ENCODE results near the gene MAFG. TPM values are rescaled to one million over a fixed set of nuclear protein-coding genes. Genes with fewer than 3 reads are reported as not detected.

The MAFG gene
- total and polyA plus RNA-seq, 2 of the 13 experiments (the other 11 are each of a cell fraction or from before 2014, with no cell fraction given) = 14.5 to 20.0 TPM

DNA sequence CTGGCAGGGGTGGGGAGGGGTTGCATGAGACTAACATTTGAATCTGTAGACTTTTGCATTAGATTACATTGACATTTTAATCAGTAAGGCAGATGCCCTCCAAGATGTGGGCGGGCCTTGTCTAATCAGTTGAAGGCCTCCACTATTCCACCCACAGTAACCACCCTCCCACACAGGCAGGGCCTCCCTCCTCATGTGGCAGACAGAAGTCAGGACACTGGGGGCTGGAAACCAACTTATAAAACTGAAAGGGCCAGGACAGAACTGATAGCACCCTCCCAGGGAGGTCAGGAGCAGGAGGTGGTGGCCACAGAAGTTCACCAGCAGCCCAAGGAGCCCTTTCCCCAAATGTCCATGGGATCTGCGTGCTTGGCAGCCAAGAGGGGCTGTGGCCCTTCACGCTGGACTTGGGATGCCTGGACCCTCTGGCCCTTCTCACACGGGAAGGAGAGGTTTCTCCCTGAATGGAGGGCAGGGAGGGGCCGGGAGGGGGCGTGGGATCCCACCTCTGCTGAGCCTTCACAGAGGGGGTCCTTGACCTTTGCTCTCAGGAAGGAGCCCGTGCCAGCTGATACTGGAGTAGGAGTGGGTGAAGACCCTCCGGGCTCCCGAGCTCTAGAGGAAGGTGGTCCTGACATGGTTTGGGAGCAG is 4.9 kb upstream of the MAFG start (continued):
- no peak for TF ChIP-seq KDM4B (CRISPR knock-in tag; IDR thresholded peaks at IDR 0.05)
- no peak for TF ChIP-seq SMC3 (IDR thresholded peaks at IDR 0.05; ENCODE audit: low read length)
- TF ChIP-seq, protein P1, sequence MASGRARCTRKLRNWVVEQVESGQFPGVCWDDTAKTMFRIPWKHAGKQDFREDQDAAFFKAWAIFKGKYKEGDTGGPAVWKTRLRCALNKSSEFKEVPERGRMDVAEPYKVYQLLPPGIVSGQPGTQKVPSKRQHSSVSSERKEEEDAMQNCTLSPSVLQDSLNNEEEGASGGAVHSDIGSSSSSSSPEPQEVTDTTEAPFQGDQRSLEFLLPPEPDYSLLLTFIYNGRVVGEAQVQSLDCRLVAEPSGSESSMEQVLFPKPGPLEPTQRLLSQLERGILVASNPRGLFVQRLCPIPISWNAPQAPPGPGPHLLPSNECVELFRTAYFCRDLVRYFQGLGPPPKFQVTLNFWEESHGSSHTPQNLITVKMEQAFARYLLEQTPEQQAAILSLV (CRISPR knock-in tag; IDR thresholded peaks at IDR 0.05; ENCODE audit: borderline replicate concordance) = 0 out of 2 replicates have a peak, but pooled peaks have one; percentile 50
- TF ChIP-seq ZFP37 (CRISPR knock-in tag; IDR thresholded peaks at IDR 0.05; ENCODE audit: borderline replicate concordance) = no peak
- TF ChIP-seq ZNF557 (CRISPR knock-in tag; IDR thresholded peaks at IDR 0.05) = no peak
- TF ChIP-seq ZZZ3 (CRISPR knock-in tag; IDR thresholded peaks at IDR 0.05; ENCODE audit: borderline replicate concordance) = no peak
- no peak for TF ChIP-seq JUN (CRISPR knock-in tag; IDR thresholded peaks at IDR 0.05)
- no peak for TF ChIP-seq ZSCAN30 (CRISPR knock-in tag; IDR thresholded peaks at IDR 0.05)
- TF ChIP-seq HOXA3 (CRISPR knock-in tag; IDR thresholded peaks at IDR 0.05) = no peak
- TF ChIP-seq HIVEP1 (CRISPR knock-in tag; IDR thresholded peaks at IDR 0.05) = 0 out of 2 replicates have a peak, but pooled peaks have one; percentile 13
- TF ChIP-seq ZNF543 (CRISPR knock-in tag; IDR thresholded peaks at IDR 0.05) = 0 out of 2 replicates have a peak, but pooled peaks have one; percentile 7
- no peak for TF ChIP-seq ZNF550 (CRISPR knock-in tag; IDR thresholded peaks at IDR 0.05; ENCODE audit: borderline replicate concordance)
- no peak for TF ChIP-seq GFI1 (CRISPR knock-in tag; IDR thresholded peaks at IDR 0.05; ENCODE audit: borderline replicate concordance)
- no peak for TF ChIP-seq NCOA5 (CRISPR knock-in tag; IDR thresholded peaks at IDR 0.05)
- TF ChIP-seq POLR2A (IDR thresholded peaks at IDR 0.05; ENCODE audit: insufficient read depth in 1 of 2, low read depth in 2 of 2, low read length in 2 of 2) = no peak
- no peak for TF ChIP-seq MAZ (IDR thresholded peaks at IDR 0.05; ENCODE audit: borderline replicate concordance, low read depth, low read length)
- peak; percentile 32; the same call in 1 of the 2 replicates for TF ChIP-seq MAZ (CRISPR knock-in tag; IDR thresholded peaks at IDR 0.05; ENCODE audit: low read depth)
- TF ChIP-seq, protein P2, sequence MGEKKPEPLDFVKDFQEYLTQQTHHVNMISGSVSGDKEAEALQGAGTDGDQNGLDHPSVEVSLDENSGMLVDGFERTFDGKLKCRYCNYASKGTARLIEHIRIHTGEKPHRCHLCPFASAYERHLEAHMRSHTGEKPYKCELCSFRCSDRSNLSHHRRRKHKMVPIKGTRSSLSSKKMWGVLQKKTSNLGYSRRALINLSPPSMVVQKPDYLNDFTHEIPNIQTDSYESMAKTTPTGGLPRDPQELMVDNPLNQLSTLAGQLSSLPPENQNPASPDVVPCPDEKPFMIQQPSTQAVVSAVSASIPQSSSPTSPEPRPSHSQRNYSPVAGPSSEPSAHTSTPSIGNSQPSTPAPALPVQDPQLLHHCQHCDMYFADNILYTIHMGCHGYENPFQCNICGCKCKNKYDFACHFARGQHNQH (CRISPR knock-in tag; IDR thresholded peaks at IDR 0.05) = 0 out of 2 replicates have a peak, but pooled peaks have one; percentile 4
- TF ChIP-seq KLF11 (CRISPR knock-in tag; IDR thresholded peaks at IDR 0.05) = no peak
- no peak for TF ChIP-seq KDM3A (CRISPR knock-in tag; IDR thresholded peaks at IDR 0.05; ENCODE audit: low read depth)
- TF ChIP-seq, protein P3, sequence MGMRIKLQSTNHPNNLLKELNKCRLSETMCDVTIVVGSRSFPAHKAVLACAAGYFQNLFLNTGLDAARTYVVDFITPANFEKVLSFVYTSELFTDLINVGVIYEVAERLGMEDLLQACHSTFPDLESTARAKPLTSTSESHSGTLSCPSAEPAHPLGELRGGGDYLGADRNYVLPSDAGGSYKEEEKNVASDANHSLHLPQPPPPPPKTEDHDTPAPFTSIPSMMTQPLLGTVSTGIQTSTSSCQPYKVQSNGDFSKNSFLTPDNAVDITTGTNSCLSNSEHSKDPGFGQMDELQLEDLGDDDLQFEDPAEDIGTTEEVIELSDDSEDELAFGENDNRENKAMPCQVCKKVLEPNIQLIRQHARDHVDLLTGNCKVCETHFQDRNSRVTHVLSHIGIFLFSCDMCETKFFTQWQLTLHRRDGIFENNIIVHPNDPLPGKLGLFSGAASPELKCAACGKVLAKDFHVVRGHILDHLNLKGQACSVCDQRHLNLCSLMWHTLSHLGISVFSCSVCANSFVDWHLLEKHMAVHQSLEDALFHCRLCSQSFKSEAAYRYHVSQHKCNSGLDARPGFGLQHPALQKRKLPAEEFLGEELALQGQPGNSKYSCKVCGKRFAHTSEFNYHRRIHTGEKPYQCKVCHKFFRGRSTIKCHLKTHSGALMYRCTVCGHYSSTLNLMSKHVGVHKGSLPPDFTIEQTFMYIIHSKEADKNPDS (CRISPR knock-in tag; IDR thresholded peaks at IDR 0.05) = no peak
- no peak for TF ChIP-seq ZFY (CRISPR knock-in tag; IDR thresholded peaks at IDR 0.05)
- no peak for TF ChIP-seq ZNF335 (CRISPR knock-in tag; IDR thresholded peaks at IDR 0.05)
- TF ChIP-seq, protein P4, sequence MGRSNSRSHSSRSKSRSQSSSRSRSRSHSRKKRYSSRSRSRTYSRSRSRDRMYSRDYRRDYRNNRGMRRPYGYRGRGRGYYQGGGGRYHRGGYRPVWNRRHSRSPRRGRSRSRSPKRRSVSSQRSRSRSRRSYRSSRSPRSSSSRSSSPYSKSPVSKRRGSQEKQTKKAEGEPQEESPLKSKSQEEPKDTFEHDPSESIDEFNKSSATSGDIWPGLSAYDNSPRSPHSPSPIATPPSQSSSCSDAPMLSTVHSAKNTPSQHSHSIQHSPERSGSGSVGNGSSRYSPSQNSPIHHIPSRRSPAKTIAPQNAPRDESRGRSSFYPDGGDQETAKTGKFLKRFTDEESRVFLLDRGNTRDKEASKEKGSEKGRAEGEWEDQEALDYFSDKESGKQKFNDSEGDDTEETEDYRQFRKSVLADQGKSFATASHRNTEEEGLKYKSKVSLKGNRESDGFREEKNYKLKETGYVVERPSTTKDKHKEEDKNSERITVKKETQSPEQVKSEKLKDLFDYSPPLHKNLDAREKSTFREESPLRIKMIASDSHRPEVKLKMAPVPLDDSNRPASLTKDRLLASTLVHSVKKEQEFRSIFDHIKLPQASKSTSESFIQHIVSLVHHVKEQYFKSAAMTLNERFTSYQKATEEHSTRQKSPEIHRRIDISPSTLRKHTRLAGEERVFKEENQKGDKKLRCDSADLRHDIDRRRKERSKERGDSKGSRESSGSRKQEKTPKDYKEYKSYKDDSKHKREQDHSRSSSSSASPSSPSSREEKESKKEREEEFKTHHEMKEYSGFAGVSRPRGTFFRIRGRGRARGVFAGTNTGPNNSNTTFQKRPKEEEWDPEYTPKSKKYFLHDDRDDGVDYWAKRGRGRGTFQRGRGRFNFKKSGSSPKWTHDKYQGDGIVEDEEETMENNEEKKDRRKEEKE (IDR thresholded peaks at IDR 0.05) = no peak
- TF ChIP-seq NCOR1 (IDR thresholded peaks at IDR 0.05; ENCODE audit: borderline replicate concordance, low read length) = no peak

All from HepG2 (cell line).